Natural killer cell (primary cell): ENCODE measurements around the gene RBFOX2. TPM values are rescaled to one million over a fixed set of nuclear protein-coding genes. Genes with fewer than 3 reads are reported as not detected.
"Not testable (repeated sequence)": the region's sequence is repeated elsewhere in the genome, so short reads cannot be mapped to it uniquely, and the experiment has no call there.

ENCODE experiments used
- ATAC-seq, 3 donors: fragments of 150-1000 bp in 2 of 3; fragments of 200-7000 bp in 1 of 3; cut with Tn5 transposase; 1 replicate in 1 of 3; 2 replicates in 2 of 3; pipeline ENCODE4 v1.10.0; 2021; ENCODE audit warnings: mild to moderate bottlenecking in 2 of 3, moderate library complexity in 2 of 3
- DNase-seq, 2 donors: peaks; one replicate each; pipeline versions ENCODE4 v3.0.0 to v3.0.0-alpha.2; 2013 to 2021; ENCODE audit warnings: mixed read lengths in 1 of 2
- H3K27ac ChIP-seq: one replicate; pipeline ENCODE4 v1.5.1; 2013; ENCODE audit warnings: mild to moderate bottlenecking, low read length
- H3K27me3 ChIP-seq: one replicate; pipeline ENCODE4 v1.6.1; 2013; ENCODE audit warnings: low read length; ENCODE audit not compliant: control insufficient read depth, insufficient read depth
- H3K36me3 ChIP-seq: one replicate; pipeline ENCODE4 v1.6.1; 2013; ENCODE audit warnings: low read length; ENCODE audit not compliant: control insufficient read depth, insufficient read depth
- H3K4me1 ChIP-seq: one replicate; pipeline ENCODE4 v1.6.1; 2013; ENCODE audit warnings: low read length; ENCODE audit not compliant: control insufficient read depth, insufficient read depth
- H3K4me3 ChIP-seq: one replicate; pipeline ENCODE4 v1.5.1; 2013; ENCODE audit warnings: low read length
- H3K9me3 ChIP-seq: one replicate; pipeline ENCODE4 v1.6.1; 2013; ENCODE audit warnings: low read length; ENCODE audit not compliant: control insufficient read depth, insufficient read depth
- H3K27ac Mint-ChIP-seq, 2 donors: one replicate each; pipeline ENCODE4 v1.8.0; 2022; ENCODE audit warnings: mild to moderate bottlenecking in 2 of 2, mixed read lengths in 2 of 2, moderate library complexity in 1 of 2
- H3K27me3 Mint-ChIP-seq, 2 donors: one replicate each; pipeline ENCODE4 v1.8.0; 2022; ENCODE audit warnings: low read depth in 2 of 2, mixed read lengths in 2 of 2
- H3K36me3 Mint-ChIP-seq: one replicate; pipeline ENCODE4 v1.8.0; 2022; ENCODE audit warnings: mixed read lengths
- H3K4me1 Mint-ChIP-seq, 2 donors: one replicate each; pipeline ENCODE4 v1.8.0; 2022; ENCODE audit warnings: mixed read lengths in 2 of 2
- H3K4me3 Mint-ChIP-seq: one replicate; pipeline ENCODE4 v1.8.0; 2022; ENCODE audit warnings: mild to moderate bottlenecking, moderate library complexity, mixed read lengths
- H3K9me3 Mint-ChIP-seq, 2 donors: one replicate each; pipeline ENCODE4 v1.8.0; 2022; ENCODE audit warnings: mixed read lengths in 2 of 2
- WGBS: methylation state at CpG from one replicate; pipeline ENCODE4 v1.1.7; 2013; ENCODE audit warnings: missing lambda C conversion rate; ENCODE audit not compliant: insufficient coverage; 5-methylcytosine and 5-hydroxymethylcytosine counted together
- intact Hi-C: fragments of 100-400 bp; cut with micrococcal nuclease; formaldehyde crosslinking; loops from one replicate; pipeline ENCODE4 v1.14.2; 2022
- total RNA-seq, 4 donors: library from RNA; stranded (reverse); fragments of 120-200 nt in 1 of 4; gene quantifications; one replicate each; pipeline versions ENCODE4 v1.2.3 to v1.2.4, GENCODE V29; 2013 to 2022
- TF ChIP-seq, protein P1 (sequence below): fragments of 200-600 bp; IDR thresholded peaks from one replicate; pipeline ENCODE4 v1.8.0; 2022; ENCODE audit warnings: antibody characterized with exemption

Gene RBFOX2
- total RNA-seq, 3 donors from 2014 or later (not counting 1 experiment from before 2014, with no cell fraction given), result 1.0 to 4.7 (median 3.0) TPM

DNA sequence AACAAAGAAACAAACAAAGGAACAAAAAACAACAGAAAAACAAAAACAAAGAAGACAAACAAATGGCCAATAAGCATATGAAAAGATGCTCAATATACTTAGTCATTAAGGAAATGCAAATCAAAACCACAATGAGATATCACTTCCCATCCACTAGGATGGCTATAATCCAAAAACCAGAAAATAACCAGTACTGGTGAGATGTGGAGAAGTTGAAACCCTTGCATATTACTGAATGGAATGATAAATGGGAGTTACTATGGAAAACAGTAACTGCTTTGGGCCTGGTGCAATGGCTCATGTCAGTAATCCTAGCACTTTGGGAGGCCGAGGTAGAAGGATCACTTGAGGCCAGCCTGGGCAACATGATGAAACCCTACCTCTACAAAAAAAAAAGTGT lies 44.9 kb upstream of the RBFOX2 start:
- H3K9me3 Mint-ChIP-seq, result no peaks in the 10 kb centered on the region
- H3K4me3 ChIP-seq, result no peak overlapping the region
- no peaks in the 10 kb centered on the region for H3K27me3 Mint-ChIP-seq
- no peaks in the 10 kb centered on the region for H3K27me3 ChIP-seq
- no peak overlapping the region for H3K4me3 Mint-ChIP-seq
- no peaks in the 10 kb centered on the region for H3K9me3 ChIP-seq
- no peaks in the 10 kb centered on the region for H3K36me3 ChIP-seq
- no CpG with 5 or more reads among the region's 1 CpG for WGBS
- no peak for ATAC-seq
- no peaks in the 10 kb centered on the region for H3K36me3 Mint-ChIP-seq
- no peaks in the 10 kb centered on the region for H3K4me1 Mint-ChIP-seq
- TF ChIP-seq, protein P1, sequence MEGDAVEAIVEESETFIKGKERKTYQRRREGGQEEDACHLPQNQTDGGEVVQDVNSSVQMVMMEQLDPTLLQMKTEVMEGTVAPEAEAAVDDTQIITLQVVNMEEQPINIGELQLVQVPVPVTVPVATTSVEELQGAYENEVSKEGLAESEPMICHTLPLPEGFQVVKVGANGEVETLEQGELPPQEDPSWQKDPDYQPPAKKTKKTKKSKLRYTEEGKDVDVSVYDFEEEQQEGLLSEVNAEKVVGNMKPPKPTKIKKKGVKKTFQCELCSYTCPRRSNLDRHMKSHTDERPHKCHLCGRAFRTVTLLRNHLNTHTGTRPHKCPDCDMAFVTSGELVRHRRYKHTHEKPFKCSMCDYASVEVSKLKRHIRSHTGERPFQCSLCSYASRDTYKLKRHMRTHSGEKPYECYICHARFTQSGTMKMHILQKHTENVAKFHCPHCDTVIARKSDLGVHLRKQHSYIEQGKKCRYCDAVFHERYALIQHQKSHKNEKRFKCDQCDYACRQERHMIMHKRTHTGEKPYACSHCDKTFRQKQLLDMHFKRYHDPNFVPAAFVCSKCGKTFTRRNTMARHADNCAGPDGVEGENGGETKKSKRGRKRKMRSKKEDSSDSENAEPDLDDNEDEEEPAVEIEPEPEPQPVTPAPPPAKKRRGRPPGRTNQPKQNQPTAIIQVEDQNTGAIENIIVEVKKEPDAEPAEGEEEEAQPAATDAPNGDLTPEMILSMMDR, result no peak
- H3K27ac Mint-ChIP-seq, result no peak overlapping the region
- intact Hi-C loops, result no loop called here
- DNase-seq, result no peak
- H3K4me1 ChIP-seq, result no peaks in the 10 kb centered on the region
- no peak overlapping the region for H3K27ac ChIP-seq

DNA sequence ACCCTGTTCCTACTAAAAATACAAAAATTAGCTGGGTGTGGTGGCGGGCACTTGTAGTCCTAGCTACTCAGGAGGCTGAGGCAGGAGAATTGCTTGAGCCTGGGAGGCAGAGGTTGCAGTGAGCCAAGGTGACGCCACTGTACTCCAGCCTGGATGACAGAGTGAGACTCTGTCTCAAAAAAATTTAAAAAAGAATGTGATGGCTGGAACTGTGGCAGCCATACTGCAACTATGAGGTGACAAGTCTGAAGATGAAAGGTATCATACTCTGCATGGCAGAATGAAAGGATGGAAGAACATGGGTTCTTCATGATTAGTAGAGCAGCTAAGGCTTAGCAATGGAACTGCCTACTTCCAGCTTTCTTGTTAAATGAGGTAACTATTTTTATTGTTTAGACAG lies 42.0 kb upstream of the RBFOX2 start:
- H3K27me3 ChIP-seq, DNase-seq, H3K27me3 Mint-ChIP-seq, H3K4me3 Mint-ChIP-seq, H3K9me3 Mint-ChIP-seq, ATAC-seq, H3K4me1 Mint-ChIP-seq, H3K27ac ChIP-seq, H3K27ac Mint-ChIP-seq, H3K36me3 Mint-ChIP-seq, H3K4me3 ChIP-seq, intact Hi-C loops, H3K9me3 ChIP-seq, H3K36me3 ChIP-seq: not testable (repeated sequence)
- H3K4me1 ChIP-seq, result peaks cover 10% of the 10 kb centered on the region
- 86% methylated on average over 2 of the region's 2 CpGs for WGBS

DNA sequence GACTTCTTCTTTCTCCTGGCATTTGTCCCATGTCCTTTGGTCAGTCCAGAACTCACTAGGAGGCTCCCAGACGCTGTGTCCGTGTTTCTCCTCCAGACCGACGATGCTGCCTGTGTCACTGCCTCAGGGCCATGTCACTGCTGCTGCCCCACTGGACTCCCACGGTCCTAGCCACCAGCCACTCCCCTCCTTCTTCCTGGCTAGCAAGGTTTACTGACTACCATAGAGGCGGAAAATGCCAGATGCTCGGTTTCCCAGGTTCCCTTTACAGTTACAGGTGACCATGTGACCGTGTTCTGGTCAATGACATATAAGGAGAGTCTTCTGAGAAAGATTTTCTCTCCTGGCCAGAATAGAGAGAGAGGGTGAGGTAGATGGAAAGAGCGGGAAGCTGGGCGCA lies 40.7 kb upstream of the RBFOX2 start:
- no peak for DNase-seq
- H3K9me3 Mint-ChIP-seq, result no peaks in the 10 kb centered on the region
- Histone ChIP-seq H3K4me1 (peaks cover 14% of the 10 kb centered on the region), H3K36me3 (no peaks in the 10 kb centered on the region), H3K27me3 (no peaks in the 10 kb centered on the region), H3K27ac (no peak overlapping the region), H3K4me3 (no peak overlapping the region), H3K9me3 (no peaks in the 10 kb centered on the region)
- 83% methylated on average over 10 of the region's 10 CpGs for WGBS
- no peaks in the 10 kb centered on the region for H3K36me3 Mint-ChIP-seq
- TF ChIP-seq, protein P1, result no peak
- H3K4me3 Mint-ChIP-seq, result no peak overlapping the region
- no peaks in the 10 kb centered on the region for H3K27me3 Mint-ChIP-seq
- ATAC-seq, result no peak
- intact Hi-C loops, result no loop called here
- peaks cover 5 to 12% of the 10 kb centered on the region in 2 donors for H3K4me1 Mint-ChIP-seq
- H3K27ac Mint-ChIP-seq, result no peak overlapping the region

DNA sequence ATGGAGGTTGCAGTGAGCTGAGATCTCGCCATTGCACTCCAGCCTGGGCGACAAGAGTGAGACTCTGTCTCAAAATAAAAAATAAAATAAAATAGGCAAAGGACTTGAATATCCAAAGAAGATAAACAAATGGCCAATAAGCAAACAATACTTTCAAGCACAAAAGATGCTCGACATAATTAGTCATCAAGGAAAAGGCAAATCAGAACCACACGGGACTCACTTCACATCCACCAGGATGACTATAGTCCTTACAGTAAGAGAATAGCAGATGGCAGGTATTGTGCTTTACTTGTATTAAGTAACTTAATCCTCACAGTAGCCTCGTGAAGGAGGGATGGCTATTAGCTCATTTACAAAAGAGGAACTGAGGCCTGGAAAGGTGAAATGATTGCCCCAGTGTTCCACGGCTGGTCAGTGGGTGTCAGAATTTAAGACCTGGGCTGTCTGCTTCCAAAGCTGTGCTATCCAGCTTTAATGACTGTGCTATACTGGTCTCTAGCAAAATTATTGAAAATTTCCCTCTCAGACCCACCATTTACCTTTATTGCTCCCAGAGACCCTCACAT lies 40.2 kb upstream of the RBFOX2 start:
- H3K36me3 Mint-ChIP-seq, result no peaks in the 10 kb centered on the region
- peaks cover 5 to 12% of the 10 kb centered on the region in 2 donors for H3K4me1 Mint-ChIP-seq
- H3K4me3 ChIP-seq, result no peak overlapping the region
- no peak overlapping the region for H3K27ac ChIP-seq
- DNase-seq, result no peak
- H3K36me3 ChIP-seq, result no peaks in the 10 kb centered on the region
- H3K27me3 Mint-ChIP-seq, result no peaks in the 10 kb centered on the region
- H3K27ac Mint-ChIP-seq, result no peak overlapping the region
- H3K4me3 Mint-ChIP-seq, result no peak overlapping the region
- H3K4me1 ChIP-seq, result peaks cover 14% of the 10 kb centered on the region
- ATAC-seq, result no peak
- no peaks in the 10 kb centered on the region for H3K9me3 Mint-ChIP-seq
- no peaks in the 10 kb centered on the region for H3K9me3 ChIP-seq
- no peaks in the 10 kb centered on the region for H3K27me3 ChIP-seq
- TF ChIP-seq, protein P1, result no peak
- 77% methylated on average over 3 of the region's 6 CpGs for WGBS
- intact Hi-C loops, result no loop called here
